Right atrium auricular region (tissue), 2 donors: Measurements from ENCODE around the gene TMEM59. TPM values are rescaled to one million over a fixed set of nuclear protein-coding genes. Genes with fewer than 3 reads are reported as not detected.
A peak's percentile ranks its signal among the peaks of the same experiment; 100 is the strongest.
"Not testable (repeated sequence)": the region's sequence is repeated elsewhere in the genome, so short reads cannot be mapped to it uniquely, and the experiment has no call there.

Experiments
- DNase-seq: peaks from one replicate; pipeline ENCODE4 v3.0.0-alpha.2; 2019; ENCODE audit warnings: low spot score
- H3K27ac ChIP-seq, 2 donors: fragments of 200-600 bp; sonication (generic); 1 replicate in 1 of 2; 2 replicates in 1 of 2; pipeline ENCODE4 v1.5.1; 2016 to 2019
- H3K27me3 ChIP-seq, 2 donors: fragments of 200-600 bp; sonication (generic); one replicate each; pipeline versions ENCODE4 v1.5.1 to v1.6.0; 2017 to 2019
- H3K36me3 ChIP-seq: fragments of 200-600 bp; sonication (generic); one replicate; pipeline ENCODE4 v1.5.1; 2016
- H3K4me1 ChIP-seq, 2 donors: fragments of 200-600 bp; sonication (generic); one replicate each; pipeline versions ENCODE4 v1.5.1 to v1.6.0; 2017 to 2019
- H3K4me3 ChIP-seq, 2 donors: fragments of 200-600 bp; sonication (generic); 1 replicate in 1 of 2; 2 replicates in 1 of 2; pipeline ENCODE4 v1.5.1; 2017 to 2019; ENCODE audit warnings: mild to moderate bottlenecking in 1 of 2, moderate library complexity in 1 of 2
- H3K9me3 ChIP-seq, 2 donors: fragments of 200-600 bp; sonication (generic); one replicate each; pipeline ENCODE4 v1.5.1; 2019
- total RNA-seq, 2 donors: library from RNA; depleted of rRNA; stranded (reverse); fragments of >200 nt; gene quantifications; one replicate each; pipeline ENCODE4 v1.1.0, GENCODE V29; 2016
- TF ChIP-seq, protein P1 (sequence below), 2 donors: fragments of 200-600 bp; sonication (generic); IDR thresholded peaks; one replicate each; pipeline ENCODE4 v1.5.1; 2019; ENCODE audit warnings: antibody characterized with exemption in 2 of 2

Gene TMEM59
- total RNA-seq, 2 donors from 2014 or later = 277 to 390 TPM

DNA sequence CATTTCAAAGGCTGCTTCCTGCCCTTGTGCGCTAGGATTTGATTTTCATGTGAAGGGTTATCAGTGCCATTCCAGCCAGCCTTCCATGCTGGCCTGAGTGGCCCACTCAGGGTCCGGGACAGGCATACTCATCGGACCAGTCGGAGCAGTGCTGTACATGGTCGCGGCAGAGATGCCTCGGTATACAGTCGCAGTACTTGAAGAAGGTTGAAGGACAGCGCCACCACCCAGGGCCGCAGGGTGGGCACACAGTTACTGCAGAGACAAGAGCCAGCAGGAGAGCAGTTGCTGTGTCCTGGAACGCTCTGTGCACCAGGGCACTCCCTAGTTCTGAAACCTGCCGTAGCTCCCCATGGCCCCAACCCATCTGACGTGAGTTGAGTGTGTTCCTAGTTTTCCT is 44.1 kb downstream of the TMEM59 start:
- no peaks in the 10 kb centered on the region for H3K4me1 ChIP-seq
- DNase-seq = peak; percentile 47
- no peaks in the 10 kb centered on the region for H3K9me3 ChIP-seq
- no peaks in the 10 kb centered on the region for H3K36me3 ChIP-seq
- H3K4me3 ChIP-seq = no peak overlapping the region
- TF ChIP-seq, protein P1, sequence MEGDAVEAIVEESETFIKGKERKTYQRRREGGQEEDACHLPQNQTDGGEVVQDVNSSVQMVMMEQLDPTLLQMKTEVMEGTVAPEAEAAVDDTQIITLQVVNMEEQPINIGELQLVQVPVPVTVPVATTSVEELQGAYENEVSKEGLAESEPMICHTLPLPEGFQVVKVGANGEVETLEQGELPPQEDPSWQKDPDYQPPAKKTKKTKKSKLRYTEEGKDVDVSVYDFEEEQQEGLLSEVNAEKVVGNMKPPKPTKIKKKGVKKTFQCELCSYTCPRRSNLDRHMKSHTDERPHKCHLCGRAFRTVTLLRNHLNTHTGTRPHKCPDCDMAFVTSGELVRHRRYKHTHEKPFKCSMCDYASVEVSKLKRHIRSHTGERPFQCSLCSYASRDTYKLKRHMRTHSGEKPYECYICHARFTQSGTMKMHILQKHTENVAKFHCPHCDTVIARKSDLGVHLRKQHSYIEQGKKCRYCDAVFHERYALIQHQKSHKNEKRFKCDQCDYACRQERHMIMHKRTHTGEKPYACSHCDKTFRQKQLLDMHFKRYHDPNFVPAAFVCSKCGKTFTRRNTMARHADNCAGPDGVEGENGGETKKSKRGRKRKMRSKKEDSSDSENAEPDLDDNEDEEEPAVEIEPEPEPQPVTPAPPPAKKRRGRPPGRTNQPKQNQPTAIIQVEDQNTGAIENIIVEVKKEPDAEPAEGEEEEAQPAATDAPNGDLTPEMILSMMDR (IDR thresholded peaks at IDR 0.05) = no peak
- H3K27ac ChIP-seq = no peak overlapping the region
- H3K27me3 ChIP-seq = no peaks in the 10 kb centered on the region

GRCh38 chr1:54007613-54008012 is 45.4 kb downstream of the TMEM59 start:
- H3K4me3 ChIP-seq = no peak overlapping the region
- no peaks in the 10 kb centered on the region for H3K27me3 ChIP-seq
- peak; percentile 30 for DNase-seq
- no peaks in the 10 kb centered on the region for H3K4me1 ChIP-seq
- H3K9me3 ChIP-seq = no peaks in the 10 kb centered on the region
- TF ChIP-seq, protein P1 (IDR thresholded peaks at IDR 0.05) = no peak
- no peak overlapping the region for H3K27ac ChIP-seq
- no peaks in the 10 kb centered on the region for H3K36me3 ChIP-seq

- H3K27me3 ChIP-seq = no peaks in the 10 kb centered on the region
- H3K4me1 ChIP-seq = no peaks in the 10 kb centered on the region
- DNase-seq = peak; percentile 1
- TF ChIP-seq, protein P1 (IDR thresholded peaks at IDR 0.05) = no peak
- H3K9me3 ChIP-seq = no peaks in the 10 kb centered on the region
- no peaks in the 10 kb centered on the region for H3K36me3 ChIP-seq
- no peak overlapping the region for H3K4me3 ChIP-seq
- H3K27ac ChIP-seq = no peak overlapping the region
Observed at GRCh38 chr1:54006508-54006907, 46.5 kb downstream of the TMEM59 start.

DNA sequence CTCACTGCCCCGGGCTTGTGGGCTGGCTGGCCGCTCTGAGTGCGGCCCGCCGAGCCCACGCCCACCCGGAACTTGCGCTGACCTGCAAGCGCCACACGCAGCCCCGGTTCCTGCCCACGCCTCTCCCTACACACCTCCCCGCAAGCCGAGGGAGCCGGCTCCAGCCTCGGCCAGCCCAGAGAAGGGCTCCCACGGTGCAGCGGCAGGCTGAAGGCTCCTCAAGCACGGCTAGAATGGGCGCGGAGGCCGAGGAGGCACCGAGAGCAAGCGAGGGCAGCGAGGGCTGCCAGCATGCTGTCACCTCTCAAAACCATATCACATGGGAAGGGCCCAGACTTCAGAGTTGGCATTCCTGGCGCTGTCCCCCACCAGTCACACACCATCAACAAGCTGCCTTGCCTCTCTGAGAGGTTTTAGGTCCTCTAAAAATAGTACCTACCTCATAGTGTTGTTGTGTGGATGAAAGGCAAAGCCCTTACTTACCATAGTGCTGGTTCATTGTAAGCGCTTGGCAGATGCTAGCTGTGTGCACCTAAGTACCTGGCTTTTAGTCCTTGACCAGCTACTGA is 48.4 kb downstream of the TMEM59 start:
- Histone ChIP-seq H3K27ac (no peak overlapping the region), H3K9me3 (no peaks in the 10 kb centered on the region), H3K4me1 (no peaks in the 10 kb centered on the region), H3K27me3 (no peaks in the 10 kb centered on the region), H3K4me3 (no peak overlapping the region), H3K36me3 (no peaks in the 10 kb centered on the region)
- DNase-seq = no peak
- TF ChIP-seq, protein P1 (IDR thresholded peaks at IDR 0.05) = no peak

DNA sequence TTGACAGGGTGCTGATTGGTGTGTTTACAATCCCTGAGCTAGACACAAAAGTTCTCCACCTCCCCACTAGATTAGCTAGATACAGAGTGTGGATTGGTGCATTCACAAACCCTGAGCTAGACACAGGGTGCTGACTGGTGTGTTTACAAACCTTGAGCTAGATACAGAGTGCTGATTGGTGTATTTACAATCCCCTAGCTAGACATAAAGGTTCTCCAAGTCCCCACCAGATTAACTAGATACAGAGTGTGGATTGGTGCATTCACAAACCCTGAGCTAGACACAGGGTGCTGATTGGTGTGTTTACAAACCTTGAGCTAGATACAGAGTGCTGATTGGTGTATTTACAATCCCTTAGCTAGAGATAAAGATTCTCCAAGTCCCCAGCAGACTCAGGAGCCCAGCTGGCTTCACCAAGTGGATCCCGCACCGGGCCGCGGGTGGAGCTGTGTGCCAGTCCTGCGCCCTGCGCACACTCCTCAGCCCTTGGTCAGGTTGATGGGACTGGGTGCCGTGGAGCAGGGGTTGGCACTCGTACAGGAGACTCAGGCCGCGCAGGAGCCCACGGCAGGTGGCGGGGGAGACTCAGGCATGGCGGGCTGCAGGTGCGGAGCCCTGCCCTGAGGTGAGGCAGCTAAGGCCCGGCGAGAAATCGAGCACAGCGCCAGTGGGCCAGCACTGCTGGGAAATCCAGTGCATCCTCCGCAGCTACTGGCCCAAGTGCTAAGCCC is 49.1 kb downstream of the TMEM59 start:
- H3K36me3 ChIP-seq, H3K9me3 ChIP-seq, H3K27ac ChIP-seq, H3K4me1 ChIP-seq, H3K27me3 ChIP-seq, H3K4me3 ChIP-seq, DNase-seq: not testable (repeated sequence)

DNA sequence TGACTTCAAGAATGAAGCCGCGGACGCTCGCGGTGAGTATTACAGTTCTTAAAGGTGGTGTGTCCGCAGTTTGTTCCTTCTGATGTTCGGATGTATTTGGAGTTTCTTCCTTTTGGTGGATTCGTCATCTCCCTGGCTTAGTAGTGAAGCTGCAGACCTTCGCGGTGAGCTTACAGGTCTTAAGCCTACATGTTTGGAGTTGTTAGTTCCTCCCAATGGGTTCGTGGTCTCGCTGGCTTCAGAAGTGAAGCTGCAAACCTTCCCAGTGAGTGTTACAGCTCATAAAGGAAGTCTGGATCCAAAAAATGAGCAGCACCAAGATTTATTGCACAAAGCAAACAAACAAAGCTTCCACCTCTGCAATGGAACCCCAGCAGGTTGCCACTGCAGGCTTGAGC is 49.8 kb downstream of the TMEM59 start:
- TF ChIP-seq, protein P1 (IDR thresholded peaks at IDR 0.05) = no peak
- Histone ChIP-seq H3K4me1 (no peaks in the 10 kb centered on the region), H3K4me3 (no peak overlapping the region), H3K36me3 (no peaks in the 10 kb centered on the region), H3K27ac (no peak overlapping the region), H3K27me3 (no peaks in the 10 kb centered on the region), H3K9me3 (no peaks in the 10 kb centered on the region)
- DNase-seq = no peak
